Endothelial cell (in vitro differentiated cells): ENCODE data around the gene IWS1. TPM values are rescaled to one million over a fixed set of nuclear protein-coding genes. Genes with fewer than 3 reads are reported as not detected.
"Not testable (repeated sequence)": the region's sequence is repeated elsewhere in the genome, so short reads cannot be mapped to it uniquely, and the experiment has no call there.

Source experiments
- DNase-seq: peaks from one replicate; pipeline ENCODE4 v3.0.0; 2021; ENCODE audit warnings: low spot score
- H3K27ac Mint-ChIP-seq: one replicate; pipeline ENCODE4 v1.8.0; 2021; ENCODE audit warnings: mixed read lengths, inconsistent platforms; ENCODE audit not compliant: unreplicated experiment
- H3K27me3 Mint-ChIP-seq: one replicate; pipeline ENCODE4 v1.8.0; 2021; ENCODE audit warnings: mild to moderate bottlenecking, moderate library complexity, mixed read lengths, inconsistent platforms; ENCODE audit not compliant: unreplicated experiment
- H3K36me3 Mint-ChIP-seq: one replicate; pipeline ENCODE4 v1.8.0; 2021; ENCODE audit warnings: mild to moderate bottlenecking, low read depth, mixed read lengths, inconsistent platforms; ENCODE audit not compliant: unreplicated experiment
- H3K4me1 Mint-ChIP-seq: one replicate; pipeline ENCODE4 v1.8.0; 2021; ENCODE audit warnings: mild to moderate bottlenecking, mixed read lengths, inconsistent platforms; ENCODE audit not compliant: unreplicated experiment
- H3K4me3 Mint-ChIP-seq: one replicate; pipeline ENCODE4 v1.8.0; 2021; ENCODE audit warnings: mild to moderate bottlenecking, mixed read lengths, inconsistent platforms; ENCODE audit not compliant: unreplicated experiment
- H3K9me3 Mint-ChIP-seq: one replicate; pipeline ENCODE4 v1.8.0; 2021; ENCODE audit warnings: mixed read lengths, inconsistent platforms; ENCODE audit not compliant: unreplicated experiment
- total RNA-seq: library from RNA; stranded (reverse); fragmentation: NEBNext Ultra II Directional; extraction: Animal tissue kit (Norgen Biotek cat#: 25700); gene quantifications from one replicate; pipeline ENCODE4 v1.2.1, GENCODE V29; 2021; ENCODE audit not compliant: unreplicated experiment
- TF ChIP-seq, protein P1 (sequence below): fragments of 200-600 bp; sonication (generic); IDR thresholded peaks from one replicate; pipeline ENCODE4 v1.5.0; 2021; ENCODE audit warnings: antibody characterized with exemption; ENCODE audit not compliant: unreplicated experiment

IWS1 gene
- total RNA-seq, 1 donor from 2014 or later: 50.5 TPM

DNA sequence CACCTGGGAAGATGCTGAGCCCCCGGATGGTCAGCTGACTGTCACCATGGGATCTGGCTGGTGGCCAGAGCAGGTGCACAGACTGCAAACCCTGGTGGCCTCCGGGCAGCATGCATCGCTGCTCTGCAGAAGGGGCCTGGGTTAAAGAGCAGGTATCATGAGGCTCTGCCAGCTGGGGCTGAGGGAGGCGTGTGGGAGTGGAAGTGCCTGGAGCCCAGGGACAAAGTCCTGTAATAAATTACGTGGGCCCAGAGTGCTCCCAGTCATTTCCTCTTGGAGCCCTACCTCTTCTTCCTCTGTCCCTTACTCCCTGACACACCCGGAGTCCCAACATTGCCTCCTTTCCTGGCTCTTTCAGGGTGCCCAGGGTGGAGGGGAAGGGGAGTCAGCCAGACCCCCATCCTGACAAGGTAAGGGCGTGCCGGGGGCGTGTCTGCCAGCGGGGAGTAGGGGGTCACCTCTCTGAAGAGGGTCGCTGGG, 9.2 kb upstream of the IWS1 start, which contains the start of gene MYO7B:
TSS of gene MYO7B (plus strand) at position 262 of the 480 bp plus-strand sequence. CDS start 24,040 bp downstream, outside the sequence.
- Mint-ChIP-seq H3K4me1 (peaks cover 4% of the 10 kb centered on the region), H3K36me3 (no peaks in the 10 kb centered on the region), H3K4me3 (no peak within 1 kb of the TSS), H3K27ac (no peak within 1 kb of the TSS), H3K27me3 (peaks cover 5% of the 10 kb centered on the region), H3K9me3 (no peaks in the 10 kb centered on the region)
- TF ChIP-seq, protein P1, sequence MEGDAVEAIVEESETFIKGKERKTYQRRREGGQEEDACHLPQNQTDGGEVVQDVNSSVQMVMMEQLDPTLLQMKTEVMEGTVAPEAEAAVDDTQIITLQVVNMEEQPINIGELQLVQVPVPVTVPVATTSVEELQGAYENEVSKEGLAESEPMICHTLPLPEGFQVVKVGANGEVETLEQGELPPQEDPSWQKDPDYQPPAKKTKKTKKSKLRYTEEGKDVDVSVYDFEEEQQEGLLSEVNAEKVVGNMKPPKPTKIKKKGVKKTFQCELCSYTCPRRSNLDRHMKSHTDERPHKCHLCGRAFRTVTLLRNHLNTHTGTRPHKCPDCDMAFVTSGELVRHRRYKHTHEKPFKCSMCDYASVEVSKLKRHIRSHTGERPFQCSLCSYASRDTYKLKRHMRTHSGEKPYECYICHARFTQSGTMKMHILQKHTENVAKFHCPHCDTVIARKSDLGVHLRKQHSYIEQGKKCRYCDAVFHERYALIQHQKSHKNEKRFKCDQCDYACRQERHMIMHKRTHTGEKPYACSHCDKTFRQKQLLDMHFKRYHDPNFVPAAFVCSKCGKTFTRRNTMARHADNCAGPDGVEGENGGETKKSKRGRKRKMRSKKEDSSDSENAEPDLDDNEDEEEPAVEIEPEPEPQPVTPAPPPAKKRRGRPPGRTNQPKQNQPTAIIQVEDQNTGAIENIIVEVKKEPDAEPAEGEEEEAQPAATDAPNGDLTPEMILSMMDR: no peak
- no peak for DNase-seq

DNA sequence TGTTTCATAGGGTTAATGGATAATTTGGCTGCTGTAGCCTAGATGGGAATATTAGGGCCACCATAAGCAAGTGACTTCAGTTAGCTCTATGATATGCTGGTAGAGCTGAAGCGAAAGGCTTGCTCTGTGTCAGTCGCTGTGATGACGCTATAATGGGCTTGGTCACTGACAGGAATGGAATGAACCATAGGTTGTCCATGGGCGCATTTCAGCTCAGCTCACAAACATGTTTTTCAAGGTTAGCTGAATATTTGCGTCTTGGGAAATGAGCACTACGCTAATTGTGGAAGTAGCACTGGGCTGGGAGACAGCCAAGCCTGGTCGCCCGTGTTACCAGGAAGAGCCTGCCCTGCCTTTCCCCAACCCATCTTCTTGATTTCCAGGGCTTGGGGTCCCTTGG, 6.0 kb upstream of the IWS1 start:
- Mint-ChIP-seq H3K36me3 (peaks cover 1% of the 10 kb centered on the region), H3K4me1 (peaks cover 4% of the 10 kb centered on the region), H3K27me3 (peaks cover 10% of the 10 kb centered on the region), H3K27ac (no peak overlapping the region), H3K4me3 (no peak overlapping the region), H3K9me3 (no peaks in the 10 kb centered on the region)
- TF ChIP-seq, protein P1: no peak
- no peak for DNase-seq

DNA sequence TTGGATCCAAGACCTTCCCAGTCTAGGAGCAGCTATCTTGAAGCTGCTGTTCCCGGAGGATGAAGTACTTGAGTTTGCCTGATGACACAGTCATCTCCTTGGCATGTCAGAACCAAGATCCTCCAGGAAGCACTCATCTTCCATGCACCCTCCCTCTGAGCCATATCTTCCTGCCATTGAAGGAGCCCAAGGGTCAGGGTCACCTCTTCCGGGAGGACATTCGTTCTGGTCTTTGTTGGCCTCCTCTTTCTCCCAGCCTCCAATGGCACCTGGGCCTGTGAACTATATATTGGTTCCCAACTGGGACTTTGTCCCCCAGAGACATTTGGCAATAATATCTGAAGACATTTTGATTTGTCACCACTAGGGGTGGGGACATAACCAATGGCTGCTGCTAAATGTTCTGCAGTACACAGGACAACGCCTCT, 4.9 kb upstream of the IWS1 start:
- TF ChIP-seq, protein P1: no peak
- no peak for DNase-seq
- no peaks in the 10 kb centered on the region for H3K9me3 Mint-ChIP-seq
- peaks cover 9% of the 10 kb centered on the region for H3K36me3 Mint-ChIP-seq
- H3K27me3 Mint-ChIP-seq: peaks cover 16% of the 10 kb centered on the region
- no peak overlapping the region for H3K4me3 Mint-ChIP-seq
- peaks cover 14% of the 10 kb centered on the region for H3K4me1 Mint-ChIP-seq
- no peak overlapping the region for H3K27ac Mint-ChIP-seq

DNA sequence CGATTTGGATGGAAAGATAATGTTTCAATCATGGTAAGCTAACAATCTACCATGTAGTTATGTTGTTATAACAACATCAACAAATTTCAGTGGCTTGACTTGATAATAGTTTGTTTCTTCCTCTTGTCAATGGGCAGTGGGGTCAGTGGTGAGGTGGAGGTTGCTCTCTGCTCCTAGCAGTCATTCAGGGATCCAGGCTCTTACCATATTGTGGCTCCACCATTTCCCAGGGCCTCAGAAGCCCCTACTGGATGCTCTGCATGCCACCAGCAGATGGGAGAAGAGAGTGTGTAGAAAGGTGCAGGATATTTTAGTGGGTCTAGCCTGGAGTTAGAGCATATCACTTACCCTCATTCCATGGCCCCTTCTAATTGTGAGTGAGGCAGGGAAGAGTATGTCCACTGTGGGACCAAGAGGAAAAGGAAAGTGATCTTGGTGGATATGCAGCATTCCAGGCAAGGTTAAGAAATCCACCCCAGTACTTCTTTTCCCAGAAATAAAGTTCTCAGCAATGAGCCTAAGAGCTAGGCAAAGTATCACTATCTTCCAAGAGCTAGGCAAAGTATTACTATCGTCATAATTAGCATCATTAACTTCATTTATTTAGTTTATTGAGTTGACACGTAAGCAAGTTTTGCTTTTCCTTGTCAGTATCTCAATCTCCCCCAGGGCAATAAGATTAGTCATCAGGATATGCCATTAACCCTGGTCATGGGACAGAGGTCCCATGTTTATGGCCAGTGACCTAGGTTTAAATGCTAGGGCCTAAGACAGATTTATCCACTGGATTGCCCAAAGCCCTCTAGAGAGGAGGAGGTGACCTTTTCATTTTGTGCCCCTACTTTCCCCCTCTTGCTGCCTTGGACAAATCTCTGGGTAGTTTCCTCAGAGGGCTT, 4.2 kb upstream of the IWS1 start:
- Mint-ChIP-seq H3K4me1 (peaks cover 14% of the 10 kb centered on the region), H3K27ac (no peak overlapping the region), H3K36me3 (peaks cover 9% of the 10 kb centered on the region), H3K4me3 (no peak overlapping the region), H3K9me3 (no peaks in the 10 kb centered on the region), H3K27me3 (peaks cover 20% of the 10 kb centered on the region)
- no peak for DNase-seq
- TF ChIP-seq, protein P1: no peak

- not testable (repeated sequence) for H3K36me3 Mint-ChIP-seq, H3K4me3 Mint-ChIP-seq
Measured at GRCh38 chr2:127529416-127529815, 3.1 kb upstream of the IWS1 start.

More at GRCh38 chr2:127529416-127529815, 3.1 kb upstream of the IWS1 start:
- DNase-seq, H3K27ac Mint-ChIP-seq, H3K9me3 Mint-ChIP-seq: not testable (repeated sequence)
- Mint-ChIP-seq H3K4me1 (peaks cover 14% of the 10 kb centered on the region), H3K27me3 (peaks cover 23% of the 10 kb centered on the region)
